GM21529 (cell line): ENCODE data around the gene RAB44.

ENCODE experiments used
- ATAC-seq: cut with Tn5 transposase; IDR thresholded peaks from one replicate; pipeline ENCODE4 v1.9.1; 2021; ENCODE audit not compliant: unreplicated experiment

Gene RAB44

DNA sequence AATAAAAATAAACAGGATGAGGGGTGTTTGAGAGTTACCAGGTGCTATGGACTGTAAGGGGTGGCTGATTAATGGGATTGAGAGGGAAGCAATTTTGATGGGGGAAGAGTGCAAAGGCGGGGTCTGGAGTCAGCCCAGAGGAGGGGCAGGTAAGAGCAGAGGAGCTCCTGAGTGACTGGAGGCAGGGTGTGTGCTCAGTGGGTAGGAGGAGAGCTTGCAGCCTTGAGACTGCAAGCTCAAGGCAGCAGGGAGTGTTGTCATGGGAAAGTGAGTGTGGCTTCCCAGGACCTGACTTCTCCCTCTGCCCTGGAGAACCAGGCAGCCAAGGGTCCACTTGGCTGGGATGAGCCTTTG lies 54.2 kb downstream of the RAB44 start:
- ATAC-seq = no peak

DNA sequence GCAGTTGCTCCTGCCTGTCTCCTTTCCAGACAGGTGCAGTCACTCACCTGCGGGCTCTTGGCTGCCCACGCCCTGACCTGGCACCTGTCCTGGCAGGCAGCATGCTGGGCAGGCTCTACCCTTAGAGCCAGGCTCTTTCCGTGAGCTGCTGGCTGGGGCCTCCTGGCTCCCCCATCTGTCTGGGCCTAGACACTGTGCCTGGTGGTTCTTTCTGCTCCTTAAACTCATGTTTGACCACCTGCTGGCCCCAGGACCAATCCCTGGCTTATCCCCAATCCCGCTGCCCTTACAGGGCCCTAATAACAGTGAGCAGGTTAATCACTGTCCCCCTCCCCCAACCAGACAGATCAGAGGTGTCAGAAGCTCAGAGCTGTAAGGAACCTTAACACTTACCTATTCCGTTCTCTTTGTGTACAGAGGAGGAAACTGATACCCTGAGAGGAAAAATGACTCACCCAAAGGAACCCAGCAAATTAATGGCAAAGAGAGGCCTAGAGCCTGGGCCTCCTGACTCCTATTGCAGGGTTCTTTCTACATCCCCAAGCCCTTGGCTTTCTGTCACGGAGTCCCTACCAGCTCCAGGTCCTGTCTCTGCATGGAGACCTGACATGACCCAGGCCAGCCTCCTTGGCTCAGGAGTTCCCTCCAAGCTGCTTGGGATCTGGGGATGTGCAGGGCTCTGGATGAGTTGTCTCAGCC lies 54.7 kb downstream of the RAB44 start:
- ATAC-seq = no peak

DNA sequence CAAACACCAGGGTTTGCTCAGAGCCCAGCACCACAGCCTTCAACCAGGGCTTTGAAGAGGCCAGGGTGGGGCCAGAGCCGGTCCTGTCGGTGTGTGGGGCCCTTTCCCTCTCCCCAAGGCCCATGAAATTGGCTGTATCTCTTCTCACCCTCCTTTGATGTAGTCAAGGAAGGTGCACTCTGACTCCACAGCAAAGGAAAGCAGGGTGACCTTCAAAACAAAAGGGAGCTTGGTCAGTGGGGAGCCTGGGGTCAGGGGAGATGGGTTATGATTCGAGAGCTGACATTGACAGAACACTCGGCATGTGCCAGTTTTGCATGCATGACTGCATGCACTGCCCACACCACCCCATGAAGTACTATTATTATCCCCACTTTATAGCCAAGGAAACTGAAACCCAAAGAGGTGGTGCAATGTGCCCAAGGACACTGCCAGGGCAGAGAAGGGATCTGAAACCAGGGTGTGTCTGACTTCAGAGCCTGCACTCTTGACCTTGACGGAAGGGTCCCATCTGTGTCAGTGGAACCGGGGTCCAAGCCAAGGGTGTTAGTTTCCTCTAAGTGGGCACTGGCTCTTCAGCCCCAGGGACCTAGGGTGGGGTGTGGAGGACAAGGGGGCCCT lies 55.4 kb downstream of the RAB44 start:
- peak; percentile 31 for ATAC-seq

DNA sequence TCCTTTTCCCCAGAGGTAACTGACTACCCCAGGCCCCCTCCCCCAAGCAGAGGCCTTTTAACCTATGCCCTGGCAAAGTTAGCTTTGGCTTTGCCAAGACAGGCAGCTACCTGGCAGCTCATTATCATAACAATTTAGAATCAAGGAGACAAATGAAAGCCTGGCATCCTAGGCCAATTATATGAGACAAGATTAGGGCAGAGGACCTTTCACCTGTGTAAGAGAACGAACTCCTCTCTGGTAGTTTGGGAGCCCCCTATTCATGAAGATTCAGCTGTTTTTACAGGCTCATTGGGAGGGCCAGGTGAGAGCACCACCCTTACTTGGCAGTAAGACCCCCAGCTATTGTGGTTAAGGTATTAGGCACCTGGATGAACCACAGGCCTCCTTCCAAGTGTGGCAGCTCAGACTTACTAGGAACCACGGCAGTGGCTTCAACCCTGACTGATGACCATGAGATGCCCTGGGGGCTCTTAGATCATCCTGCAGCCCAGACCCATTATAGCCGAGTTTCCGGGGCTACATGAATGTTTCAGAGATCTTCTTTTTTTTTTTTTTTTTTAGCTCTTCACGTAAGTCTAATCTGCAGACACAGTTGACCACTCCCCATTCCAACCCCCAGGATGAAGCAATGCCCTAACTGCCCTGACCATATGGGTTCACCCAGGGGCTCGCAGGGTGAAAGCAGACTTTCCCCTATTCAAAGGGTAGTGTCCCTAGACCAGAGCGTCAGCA lies 56.2 kb downstream of the RAB44 start:
- no peak for ATAC-seq

DNA sequence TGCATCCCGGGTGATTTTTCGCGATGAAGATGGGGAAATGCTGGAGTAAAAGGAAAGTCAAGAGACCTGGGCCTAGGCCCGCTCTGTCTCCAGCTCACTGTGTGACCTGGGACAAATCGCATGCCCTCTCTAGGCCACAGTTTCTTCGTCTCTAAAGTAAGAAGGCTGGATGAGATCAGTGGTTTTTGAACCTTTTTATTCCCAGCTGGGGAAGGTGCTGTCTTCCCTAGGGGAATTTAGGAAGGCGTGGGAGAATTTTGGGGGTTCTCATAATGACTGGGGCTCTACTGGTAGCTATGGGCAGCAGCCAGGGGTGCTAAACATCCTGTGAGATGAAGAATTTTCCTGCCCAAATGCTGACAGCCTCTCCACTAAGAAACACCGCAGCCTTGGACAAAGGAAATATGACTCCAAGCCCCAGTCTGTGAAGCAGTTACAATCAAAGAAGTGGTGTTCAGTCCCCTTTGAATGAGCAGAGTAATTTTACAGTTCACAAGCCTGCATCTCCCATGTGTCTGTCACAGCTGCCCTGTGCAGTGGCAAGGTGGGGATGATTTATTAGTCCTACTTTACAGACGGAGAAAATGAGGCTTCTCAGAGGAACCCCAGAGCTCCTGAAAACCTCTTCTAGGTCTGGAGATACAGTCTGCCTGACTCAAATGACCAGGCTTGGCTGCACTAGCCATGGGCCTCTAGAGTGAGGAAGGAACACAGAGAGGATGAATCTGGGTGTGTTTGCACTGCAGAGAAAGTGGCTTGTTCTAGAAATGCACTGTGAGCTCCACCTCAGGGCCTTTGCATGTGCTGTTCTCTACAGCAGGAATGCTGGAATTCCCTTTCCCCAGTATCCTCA lies 57.2 kb downstream of the RAB44 start:
- ATAC-seq = no peak

DNA sequence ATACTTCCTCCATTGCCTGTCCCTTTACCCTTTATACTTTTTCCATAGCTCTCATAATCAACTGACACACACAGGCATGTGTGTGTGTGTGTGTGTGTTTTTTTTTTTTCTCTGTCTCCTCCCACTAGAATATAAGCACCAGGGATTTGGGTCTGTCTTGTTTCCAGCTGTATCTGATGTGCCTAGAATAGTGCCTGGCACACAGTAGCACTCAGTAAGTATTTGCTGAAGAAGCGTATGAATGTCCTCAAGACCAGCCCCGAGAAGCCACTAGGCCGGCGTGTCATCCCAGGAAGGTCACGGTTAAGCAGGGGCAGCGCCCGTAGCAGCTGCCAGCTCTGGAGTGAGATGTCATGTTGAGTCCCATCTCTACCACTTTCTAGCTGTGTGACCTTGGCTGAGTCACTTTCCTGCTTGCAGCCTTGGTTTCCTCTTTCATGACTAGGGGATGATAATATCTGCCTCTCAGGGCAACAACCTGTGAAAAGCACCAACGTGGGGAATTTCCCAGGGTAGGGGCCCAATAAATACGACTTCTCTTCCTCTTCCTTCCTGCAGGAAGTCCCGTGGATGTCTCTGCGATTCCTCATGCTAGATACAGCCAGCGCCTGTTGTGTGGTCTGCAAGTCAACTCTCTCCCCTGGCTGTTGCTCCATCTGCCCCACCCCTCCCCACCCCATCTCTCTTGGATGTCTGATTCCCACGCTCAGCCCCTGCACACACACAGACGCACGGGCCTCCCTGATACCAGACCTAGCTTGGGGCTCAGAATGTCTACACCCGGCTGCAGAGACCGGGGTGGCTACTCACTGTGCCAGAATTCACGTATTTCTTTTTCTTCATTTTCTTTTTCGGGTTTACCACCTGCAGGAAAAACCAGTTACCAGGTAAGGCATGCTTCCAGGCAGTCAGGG lies 58.1 kb downstream of the RAB44 start:
- peak; percentile 36 for ATAC-seq

DNA sequence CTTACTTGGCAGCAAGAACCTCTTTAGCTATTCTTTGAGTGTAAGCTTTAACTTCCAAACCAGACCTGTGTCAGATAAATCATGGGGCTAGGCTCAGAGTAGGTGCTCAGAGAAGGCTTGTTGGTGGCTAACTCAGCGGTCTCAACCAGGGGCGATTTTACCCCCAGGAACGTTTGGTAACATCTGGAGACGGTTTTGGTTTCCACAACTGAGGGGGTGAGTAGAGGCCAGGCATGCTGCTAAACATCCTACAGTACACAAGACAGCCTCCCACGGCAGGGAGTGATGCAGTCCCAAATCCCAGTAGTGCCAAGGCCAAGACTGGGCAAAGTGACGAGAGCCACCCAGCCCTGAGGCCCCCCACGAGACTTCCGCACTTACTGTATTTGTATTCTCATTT lies 59.2 kb downstream of the RAB44 start:
- no peak for ATAC-seq

DNA sequence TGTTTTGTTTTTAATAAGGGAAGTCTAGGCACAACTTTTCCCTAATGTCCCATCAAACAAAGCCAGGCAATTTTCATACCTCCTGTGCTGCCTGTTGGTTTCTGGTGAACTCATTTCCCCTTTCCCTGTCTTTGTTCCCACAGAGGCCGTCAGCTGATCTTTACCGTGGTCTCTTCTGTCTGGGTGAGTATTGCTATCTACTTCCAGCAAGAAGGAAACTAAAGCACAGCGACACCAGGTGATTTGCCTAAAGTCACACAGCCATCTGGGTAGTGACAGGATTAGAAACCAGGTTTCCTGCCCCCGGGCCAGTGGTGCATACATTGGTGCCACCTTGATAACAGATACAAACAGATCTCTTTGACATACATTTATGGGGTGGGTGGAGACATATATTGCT lies 59.6 kb downstream of the RAB44 start:
- ATAC-seq = peak; percentile 27

DNA sequence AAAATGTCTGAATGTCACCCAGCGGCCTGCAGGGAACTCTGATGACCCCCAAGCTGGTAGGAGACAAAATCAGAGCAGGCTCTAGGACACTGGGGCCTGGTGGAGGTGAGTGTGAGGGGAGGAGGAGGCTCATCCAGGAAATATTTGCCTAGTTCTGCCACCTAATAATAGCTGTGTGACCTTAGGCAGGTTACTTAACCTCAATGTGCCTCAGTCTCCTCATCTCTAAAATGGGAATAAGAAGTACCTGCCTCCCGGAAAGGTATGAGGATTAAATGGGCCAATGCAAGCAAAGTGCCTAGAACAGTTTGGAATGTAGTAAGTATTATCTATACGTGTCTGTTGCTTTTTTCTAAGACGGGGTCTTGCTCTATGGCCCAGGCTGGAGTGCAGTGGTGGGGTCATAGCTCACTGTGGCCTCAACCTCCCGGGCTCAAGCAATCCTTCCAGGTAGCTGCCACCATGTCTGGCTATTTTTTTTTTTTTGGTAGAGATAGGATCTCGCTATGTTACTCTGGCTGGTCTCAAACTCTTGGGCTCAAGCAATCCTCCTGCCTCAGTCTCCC lies 60.4 kb downstream of the RAB44 start:
- no peak for ATAC-seq

DNA sequence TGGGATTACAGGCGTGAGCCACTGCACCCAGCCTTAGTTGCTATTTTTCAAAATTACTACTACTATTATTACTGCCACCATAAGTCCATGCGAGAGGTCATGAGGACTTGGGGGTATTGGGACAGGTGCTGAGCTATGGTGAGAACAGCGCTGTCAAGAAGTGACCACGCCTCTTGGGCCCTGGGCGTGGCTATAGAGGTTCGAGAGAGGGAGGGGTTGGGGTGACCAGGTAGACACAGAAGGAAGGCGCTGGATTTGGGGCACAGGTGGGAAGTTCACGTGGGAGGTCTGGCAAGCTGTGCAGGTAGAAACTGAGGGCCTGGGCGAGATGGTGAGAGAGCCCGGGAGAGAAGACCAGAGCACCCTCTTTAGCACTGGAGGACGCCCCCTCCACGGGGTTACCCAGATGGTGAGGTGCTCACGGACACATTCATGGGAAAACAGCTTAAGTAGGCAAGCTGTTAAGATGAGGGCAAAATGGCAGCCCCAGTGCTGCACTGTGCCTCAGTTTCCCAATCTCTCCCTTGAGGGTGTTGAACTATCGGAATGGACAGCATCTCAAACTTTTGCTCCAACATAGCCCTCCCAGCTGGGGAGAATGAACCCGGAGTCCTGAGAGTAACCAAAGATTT lies 61.0 kb downstream of the RAB44 start:
- ATAC-seq = no peak

DNA sequence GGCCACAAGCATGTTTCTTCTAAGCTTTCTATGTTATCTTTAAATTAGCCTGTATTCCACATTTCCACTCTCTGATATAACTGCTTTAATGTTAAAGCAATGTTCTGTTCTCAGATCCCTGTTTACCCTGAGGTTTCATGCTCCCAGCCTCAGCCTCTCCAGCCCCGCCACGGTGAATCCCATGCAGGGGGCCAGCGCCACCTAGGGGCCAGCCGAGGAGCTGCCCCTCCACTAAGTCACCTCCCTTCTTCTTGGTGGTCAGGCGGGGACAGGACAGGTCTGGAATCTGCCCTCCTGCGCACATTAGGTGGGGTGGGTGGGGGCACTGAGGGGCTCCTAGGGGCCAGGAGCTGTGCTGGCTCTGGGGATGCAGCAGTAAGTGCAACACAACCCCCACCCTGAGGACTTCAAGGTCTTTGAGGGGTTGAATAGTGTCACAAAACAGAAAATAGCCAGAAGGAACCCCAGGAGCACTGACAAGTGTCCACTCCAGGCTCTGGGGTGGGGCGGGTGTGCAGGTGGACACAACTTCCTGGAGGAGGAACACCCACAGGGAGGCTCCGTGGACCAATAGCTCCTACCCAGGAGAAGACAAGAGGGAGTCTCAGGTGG lies 61.6 kb downstream of the RAB44 start:
- ATAC-seq = no peak

DNA sequence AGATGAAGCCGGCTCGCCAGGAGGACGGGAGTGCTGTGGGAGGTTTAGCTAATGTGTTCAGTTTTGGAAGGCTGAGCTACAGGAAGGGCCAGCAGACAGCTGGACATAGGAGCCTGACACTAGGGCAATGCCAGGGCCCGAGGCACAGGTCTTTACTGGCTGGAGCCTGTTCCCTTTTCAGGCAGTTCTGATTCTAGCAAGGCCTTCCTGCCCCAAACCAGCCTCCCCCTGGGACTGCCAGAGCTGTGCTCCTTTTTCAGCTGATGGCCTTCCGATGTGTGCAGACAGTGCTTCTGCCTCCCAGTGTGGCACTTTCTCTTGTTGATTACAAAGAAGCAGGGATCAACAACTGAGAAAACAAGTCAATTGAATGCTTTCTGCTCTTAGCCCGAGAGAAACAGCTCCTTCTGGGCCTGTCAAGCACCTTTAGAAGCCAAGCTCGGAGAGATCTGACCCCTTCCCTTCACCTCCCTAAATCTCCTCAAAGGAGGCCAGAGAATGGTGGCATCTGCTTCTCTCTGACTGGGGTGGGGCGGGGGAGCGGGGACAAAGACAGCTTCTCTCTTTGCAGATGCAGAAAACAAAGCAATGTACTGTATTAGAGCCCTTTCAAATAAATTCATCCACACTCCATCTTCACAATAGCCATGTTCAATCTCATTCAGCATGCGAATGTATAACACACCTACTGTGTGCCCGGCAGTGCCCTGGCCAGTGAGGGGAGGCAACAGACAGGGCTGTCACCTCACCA lies 63.2 kb downstream of the RAB44 start:
- no peak for ATAC-seq

DNA sequence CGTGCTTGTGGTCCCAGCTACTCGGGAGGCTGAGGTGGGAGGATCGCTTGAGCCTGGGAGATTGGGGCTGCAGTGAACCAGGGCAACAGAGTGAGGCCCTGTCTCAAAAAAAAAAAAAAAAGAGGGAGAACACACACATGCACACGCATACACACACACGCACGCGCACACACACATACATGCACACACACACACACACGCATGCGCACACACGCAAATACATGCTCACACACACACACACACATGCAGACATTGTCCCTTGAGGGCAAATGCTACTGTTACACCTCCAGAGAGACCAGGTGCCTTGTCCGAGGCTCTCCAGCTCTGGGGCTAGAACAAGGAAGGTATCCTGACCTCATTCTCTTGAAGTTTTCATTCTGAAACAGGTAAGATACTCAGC lies 64.5 kb downstream of the RAB44 start:
- ATAC-seq = no peak

DNA sequence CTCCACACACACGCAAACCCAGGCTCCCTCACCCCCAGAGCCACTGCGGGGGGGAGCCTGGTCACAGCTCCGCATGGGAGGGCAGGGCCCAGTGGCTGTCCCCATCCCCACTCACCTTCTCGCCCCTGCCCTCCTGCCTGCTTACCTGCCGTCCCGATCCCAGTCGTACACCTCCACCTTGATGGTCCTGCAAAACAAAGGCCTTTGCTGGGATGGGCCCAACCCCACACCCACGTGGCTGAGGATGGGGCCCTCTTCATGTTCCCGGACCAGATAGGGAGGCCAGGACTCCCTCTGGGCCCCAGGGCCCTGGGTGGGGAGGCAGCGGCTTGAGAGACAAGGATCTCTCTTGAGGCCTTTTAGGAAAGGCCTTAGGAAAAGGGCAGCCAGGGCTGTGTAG lies 67.6 kb downstream of the RAB44 start:
- ATAC-seq = no peak

DNA sequence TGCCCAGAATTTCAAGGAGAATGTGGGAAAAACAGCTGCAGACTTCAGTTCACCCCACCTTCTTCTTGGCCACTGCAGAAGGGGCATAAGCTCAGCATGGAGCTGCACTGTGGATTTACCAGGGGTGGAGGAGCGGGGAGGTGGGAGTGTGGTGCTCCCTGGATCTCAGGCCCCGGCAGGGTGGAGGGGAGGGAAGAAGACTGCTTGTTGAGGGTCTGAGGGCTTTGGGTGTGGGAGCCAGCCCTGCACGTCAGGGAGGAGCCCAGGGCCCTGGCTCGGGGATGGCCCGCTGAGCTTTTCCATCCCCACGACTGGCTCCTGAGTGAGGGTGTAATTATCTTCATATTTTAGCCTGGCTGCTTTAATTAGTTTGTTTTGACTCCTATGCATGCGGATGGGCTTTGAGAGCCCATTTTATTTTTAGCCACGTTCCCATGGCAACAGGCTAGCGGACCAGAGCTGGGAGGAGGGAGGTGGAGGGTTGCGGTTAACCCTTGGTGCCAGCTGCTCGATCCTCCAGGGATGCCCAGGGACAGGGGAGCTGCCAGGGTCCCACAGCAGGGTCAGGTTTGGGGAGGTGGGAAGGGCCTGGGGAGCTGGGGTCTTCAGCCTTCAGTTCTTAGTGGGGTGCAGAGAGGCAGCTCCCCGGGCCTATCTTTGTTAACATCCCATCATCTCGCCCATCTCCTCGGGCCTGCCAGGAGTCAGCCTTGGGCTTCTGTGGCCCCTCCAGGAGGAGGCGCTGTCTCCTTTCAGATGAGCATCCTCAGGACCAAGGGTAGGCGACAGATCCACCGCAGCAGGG lies 68.2 kb downstream of the RAB44 start:
- peak; percentile 71 for ATAC-seq

DNA sequence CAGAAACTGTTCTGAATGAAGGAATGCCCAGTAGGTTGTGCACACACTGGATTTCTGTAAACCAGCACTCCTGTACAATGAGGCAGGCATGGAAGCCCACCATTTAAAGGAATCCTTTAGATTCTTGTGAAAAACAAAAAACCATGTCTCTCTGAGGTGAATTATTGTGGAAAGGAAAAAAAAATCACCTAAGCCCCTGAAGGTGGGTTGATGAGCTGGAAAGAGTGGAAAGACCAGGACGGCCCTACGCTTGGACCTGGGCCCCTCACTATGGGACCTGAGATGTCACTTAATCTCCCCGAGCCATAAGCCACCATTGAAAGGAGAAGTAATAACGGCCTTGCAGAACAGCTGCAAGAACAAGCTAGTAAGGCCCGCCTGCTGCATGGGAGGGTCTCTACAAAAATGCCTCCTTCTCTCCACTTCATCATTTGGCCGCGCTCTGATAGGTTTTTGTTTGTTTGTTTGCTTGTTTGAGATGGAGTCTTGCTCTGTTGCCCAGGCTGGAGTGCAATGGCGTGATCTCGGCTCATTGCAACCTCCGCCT lies 68.8 kb downstream of the RAB44 start:
- ATAC-seq = no peak

DNA sequence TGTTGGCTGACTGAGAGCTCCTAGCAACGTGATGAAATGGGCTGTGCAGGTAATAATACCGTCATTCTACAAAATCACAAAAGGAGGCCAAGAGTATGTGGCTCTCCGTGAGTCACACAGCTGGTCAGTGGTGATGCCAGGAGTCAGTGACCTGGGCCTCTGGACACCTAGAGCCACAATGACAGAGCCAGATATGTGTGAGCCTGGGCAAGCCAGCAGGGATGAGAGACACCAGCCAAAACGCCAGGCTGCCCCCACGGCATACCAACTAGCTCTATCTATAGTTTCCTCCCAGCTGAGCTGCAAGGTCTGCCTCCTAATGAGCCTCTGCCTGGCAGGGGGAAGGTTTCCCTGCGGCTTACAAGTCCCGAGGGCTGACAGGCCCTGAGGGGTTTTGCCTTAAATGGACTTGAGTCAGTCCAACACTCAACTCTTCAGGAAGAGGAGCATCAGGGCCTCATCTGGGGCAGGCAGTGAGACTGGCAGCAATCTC lies 71.6 kb downstream of the RAB44 start:
- no peak for ATAC-seq
